B cell (primary cell): ENCODE data around the gene SHC3. TPM values are rescaled to one million over a fixed set of nuclear protein-coding genes. Genes with fewer than 3 reads are reported as not detected.

Source experiments
- ATAC-seq: fragments of 200-7000 bp; cut with Tn5 transposase; one replicate; pipeline ENCODE4 v1.10.0; 2021; ENCODE audit warnings: low read depth, mild to moderate bottlenecking, moderate number of reproducible peaks, moderate library complexity
- CTCF ChIA-PET: fragments of 350-600 bp; sonication (Branson Sonifier 250); formaldehyde crosslinking; loops from one replicate; lab custom pipeline; 2021; ENCODE audit warnings: antibody characterized with exemption, inconsistent platforms; lab: Charles Lee
- POLR2A ChIA-PET: fragments of 350-600 bp; sonication (Branson Sonifier 250); formaldehyde crosslinking; loops from one replicate; lab custom pipeline; 2021; ENCODE audit warnings: antibody characterized with exemption; lab: Charles Lee
- DNase-seq: peaks from one replicate; pipeline ENCODE4 v3.0.0; 2013
- H2AFZ ChIP-seq: 2 replicates; pipeline ENCODE4 v1.6.1; 2012; ENCODE audit warnings: mild to moderate bottlenecking, low read depth, low read length; ENCODE audit not compliant: insufficient read depth, poor library complexity, severe bottlenecking
- H3K27ac ChIP-seq, 2 donors: 1 replicate in 1 of 2; 2 replicates in 1 of 2; pipeline ENCODE4 v1.5.1; 2012 to 2013; ENCODE audit warnings: low read length in 2 of 2, mild to moderate bottlenecking in 2 of 2, moderate library complexity in 1 of 2
- H3K27me3 ChIP-seq, 4 experiments: fragments of 200-600 bp in 1 of 4; sonication (generic) in 1 of 4; replicated peaks in 1 of 4; 1 replicate in 2 of 4; 2 replicates in 2 of 4; pipeline versions ENCODE4 v1.6.1 to v1.7.0; 2013 to 2016; ENCODE audit warnings: low read length in 3 of 4, mild to moderate bottlenecking in 2 of 4, mixed read lengths in 1 of 4, moderate library complexity in 1 of 4; ENCODE audit not compliant: insufficient read depth in 4 of 4, control insufficient read depth in 3 of 4; ENCODE audit errors: control extremely low read depth in 1 of 4
- H3K36me3 ChIP-seq, 2 experiments: replicated peaks in 1 of 2; 1 replicate in 1 of 2; 2 replicates in 1 of 2; pipeline versions ENCODE4 v1.6.1 to v1.7.1; 2013; ENCODE audit warnings: low read length in 1 of 2; ENCODE audit not compliant: insufficient read depth in 2 of 2, control insufficient read depth in 1 of 2; ENCODE audit errors: control extremely low read depth in 1 of 2, extremely low read depth in 1 of 2
- H3K4me1 ChIP-seq, 2 donors: fragments of 200-600 bp in 1 of 2; sonication (generic) in 1 of 2; 1 replicate in 1 of 2; 2 replicates in 1 of 2; pipeline versions ENCODE4 v1.5.1 to v1.6.1; 2013 to 2017; ENCODE audit warnings: low read length in 2 of 2; ENCODE audit not compliant: control insufficient read depth in 2 of 2, insufficient read depth in 2 of 2
- H3K4me2 ChIP-seq: replicated peaks from 2 replicates; pipeline ENCODE3; 2012; ENCODE audit warnings: mild to moderate bottlenecking, low read depth, low read length; ENCODE audit not compliant: poor library complexity, severe bottlenecking
- H3K4me3 ChIP-seq, 5 experiments: fragments of 200-600 bp in 1 of 5; sonication (generic) in 1 of 5; 1 replicate in 3 of 5; 2 replicates in 2 of 5; pipeline versions ENCODE4 v1.5.1 to v1.7.0; 2011 to 2016; ENCODE audit warnings: low read length in 4 of 5, mild to moderate bottlenecking in 4 of 5, low read depth in 2 of 5, control low read depth in 1 of 5, moderate library complexity in 1 of 5; ENCODE audit not compliant: insufficient read depth in 1 of 5; ENCODE audit errors: control extremely low read depth in 1 of 5, extremely low read depth in 1 of 5
- H3K79me2 ChIP-seq: fragments of 200-600 bp; sonication (generic); one replicate; pipeline ENCODE4 v1.6.0; 2016; ENCODE audit warnings: low read length; ENCODE audit not compliant: control insufficient read depth, insufficient read depth
- H3K9ac ChIP-seq: fragments of 200-600 bp; sonication (generic); 2 replicates; pipeline ENCODE4 v1.6.1; 2017; ENCODE audit warnings: mild to moderate bottlenecking, low read length, moderate library complexity
- H3K9me3 ChIP-seq, 3 donors: one replicate each; pipeline versions ENCODE4 v1.6.1 to v1.7.1; 2013; ENCODE audit warnings: low read length in 2 of 3; ENCODE audit not compliant: control insufficient read depth in 2 of 3, insufficient read depth in 1 of 3; ENCODE audit errors: control extremely low read depth in 1 of 3
- H4K20me1 ChIP-seq: 2 replicates; pipeline ENCODE4 v1.6.0; 2012; ENCODE audit warnings: mild to moderate bottlenecking, low read length; ENCODE audit not compliant: insufficient read depth, control insufficient read depth, poor library complexity, severe bottlenecking
- H3K27ac Mint-ChIP-seq: one replicate; pipeline ENCODE4 v1.8.0; 2021; ENCODE audit warnings: mixed read lengths
- H3K27me3 Mint-ChIP-seq: one replicate; pipeline ENCODE4 v1.8.0; 2021; ENCODE audit warnings: mixed read lengths
- H3K4me1 Mint-ChIP-seq: one replicate; pipeline ENCODE4 v1.8.0; 2021; ENCODE audit warnings: mixed read lengths
- H3K4me3 Mint-ChIP-seq: one replicate; pipeline ENCODE4 v1.8.0; 2021; ENCODE audit warnings: mixed read lengths
- H3K9me3 Mint-ChIP-seq: one replicate; pipeline ENCODE4 v1.8.0; 2022; ENCODE audit warnings: mixed read lengths; ENCODE audit not compliant: insufficient read depth
- EZH2 ChIP-seq: IDR thresholded peaks from 2 replicates; pipeline ENCODE4 v1.6.1; 2012; ENCODE audit warnings: borderline replicate concordance, low read depth, mild to moderate bottlenecking, moderate library complexity, low read length; ENCODE audit not compliant: insufficient read depth, poor library complexity, severe bottlenecking
- WGBS: methylation state at CpG from one replicate; pipeline ENCODE4 v1.1.5; 2013; ENCODE audit warnings: missing lambda C conversion rate; ENCODE audit not compliant: insufficient coverage; 5-methylcytosine and 5-hydroxymethylcytosine counted together
- intact Hi-C: fragments of 100-400 bp; cut with micrococcal nuclease; formaldehyde crosslinking; loops from one replicate; pipeline ENCODE4 v1.10.0; 2022
- polyA plus RNA-seq: library from polyadenylated mRNA; depleted of rRNA; stranded (reverse); fragments of >200 nt; gene quantifications from 2 replicates; pipeline ENCODE4 v1.2.3, GENCODE V29; 2012
- total RNA-seq, 2 donors: library from RNA; stranded (reverse); fragments of 120-200 nt in 1 of 2; gene quantifications; 1 replicate in 1 of 2; 2 replicates in 1 of 2; pipeline versions ENCODE4 v1.2.3 to v1.2.4, GENCODE V29; 2013 to 2022
- TF ChIP-seq, protein P1 (sequence below): fragments of 200-600 bp; IDR thresholded peaks from one replicate; pipeline ENCODE4 v1.8.0; 2022; ENCODE audit warnings: antibody characterized with exemption, mild to moderate bottlenecking

SHC3 gene
- total and polyA plus RNA-seq, 2 donors (not counting 1 experiment from before 2014, with no cell fraction given), result 0.03 TPM; not detected in 1

DNA sequence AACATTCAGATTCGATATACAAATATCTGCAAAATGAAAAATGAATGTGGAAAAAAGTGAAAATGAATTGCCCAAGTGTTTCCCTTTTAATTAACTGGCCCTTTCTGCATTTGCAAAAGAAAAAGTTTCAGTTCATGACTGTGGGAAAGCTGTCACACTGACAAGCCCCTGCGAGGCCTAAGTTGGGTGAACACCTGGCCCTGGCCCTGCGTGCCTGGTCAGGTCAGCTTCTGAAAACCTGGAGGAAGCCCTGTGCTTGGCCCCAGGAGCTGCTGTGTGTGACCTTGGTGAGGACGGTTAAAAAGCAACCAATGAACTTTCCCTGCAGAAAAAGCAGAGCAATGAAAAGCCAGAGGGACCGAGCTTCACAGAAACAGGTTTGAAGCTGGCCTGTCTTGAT lies 41.0 kb upstream of the SHC3 start:
- Histone ChIP-seq H3K36me3 (no peaks in the 10 kb centered on the region), H3K4me3 (no peak overlapping the region), H3K4me2 (no peak overlapping the region), H3K9ac (no peak overlapping the region), H3K4me1 (no peaks in the 10 kb centered on the region), H3K27me3 (peaks cover 0 to 7% (median 1%) of the 10 kb centered on the region in 4 experiments), H3K79me2 (no peaks in the 10 kb centered on the region), H4K20me1 (no peaks in the 10 kb centered on the region), H3K9me3 (no peaks in the 10 kb centered on the region), H2AFZ (no peak overlapping the region), H3K27ac (no peak overlapping the region)
- Mint-ChIP-seq H3K27ac (no peak overlapping the region), H3K27me3 (peaks cover 13% of the 10 kb centered on the region), H3K9me3 (no peaks in the 10 kb centered on the region), H3K4me3 (no peak overlapping the region), H3K4me1 (no peaks in the 10 kb centered on the region)
- ChIA-PET CTCF (no interaction called here), POLR2A (no interaction called here)
- ATAC-seq, result no peak
- TF ChIP-seq EZH2, result no peak
- TF ChIP-seq, protein P1, sequence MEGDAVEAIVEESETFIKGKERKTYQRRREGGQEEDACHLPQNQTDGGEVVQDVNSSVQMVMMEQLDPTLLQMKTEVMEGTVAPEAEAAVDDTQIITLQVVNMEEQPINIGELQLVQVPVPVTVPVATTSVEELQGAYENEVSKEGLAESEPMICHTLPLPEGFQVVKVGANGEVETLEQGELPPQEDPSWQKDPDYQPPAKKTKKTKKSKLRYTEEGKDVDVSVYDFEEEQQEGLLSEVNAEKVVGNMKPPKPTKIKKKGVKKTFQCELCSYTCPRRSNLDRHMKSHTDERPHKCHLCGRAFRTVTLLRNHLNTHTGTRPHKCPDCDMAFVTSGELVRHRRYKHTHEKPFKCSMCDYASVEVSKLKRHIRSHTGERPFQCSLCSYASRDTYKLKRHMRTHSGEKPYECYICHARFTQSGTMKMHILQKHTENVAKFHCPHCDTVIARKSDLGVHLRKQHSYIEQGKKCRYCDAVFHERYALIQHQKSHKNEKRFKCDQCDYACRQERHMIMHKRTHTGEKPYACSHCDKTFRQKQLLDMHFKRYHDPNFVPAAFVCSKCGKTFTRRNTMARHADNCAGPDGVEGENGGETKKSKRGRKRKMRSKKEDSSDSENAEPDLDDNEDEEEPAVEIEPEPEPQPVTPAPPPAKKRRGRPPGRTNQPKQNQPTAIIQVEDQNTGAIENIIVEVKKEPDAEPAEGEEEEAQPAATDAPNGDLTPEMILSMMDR, result no peak
- no peak for DNase-seq
- WGBS, result 81% methylated on average over 3 of the region's 5 CpGs
- intact Hi-C loops, result no loop called here

DNA sequence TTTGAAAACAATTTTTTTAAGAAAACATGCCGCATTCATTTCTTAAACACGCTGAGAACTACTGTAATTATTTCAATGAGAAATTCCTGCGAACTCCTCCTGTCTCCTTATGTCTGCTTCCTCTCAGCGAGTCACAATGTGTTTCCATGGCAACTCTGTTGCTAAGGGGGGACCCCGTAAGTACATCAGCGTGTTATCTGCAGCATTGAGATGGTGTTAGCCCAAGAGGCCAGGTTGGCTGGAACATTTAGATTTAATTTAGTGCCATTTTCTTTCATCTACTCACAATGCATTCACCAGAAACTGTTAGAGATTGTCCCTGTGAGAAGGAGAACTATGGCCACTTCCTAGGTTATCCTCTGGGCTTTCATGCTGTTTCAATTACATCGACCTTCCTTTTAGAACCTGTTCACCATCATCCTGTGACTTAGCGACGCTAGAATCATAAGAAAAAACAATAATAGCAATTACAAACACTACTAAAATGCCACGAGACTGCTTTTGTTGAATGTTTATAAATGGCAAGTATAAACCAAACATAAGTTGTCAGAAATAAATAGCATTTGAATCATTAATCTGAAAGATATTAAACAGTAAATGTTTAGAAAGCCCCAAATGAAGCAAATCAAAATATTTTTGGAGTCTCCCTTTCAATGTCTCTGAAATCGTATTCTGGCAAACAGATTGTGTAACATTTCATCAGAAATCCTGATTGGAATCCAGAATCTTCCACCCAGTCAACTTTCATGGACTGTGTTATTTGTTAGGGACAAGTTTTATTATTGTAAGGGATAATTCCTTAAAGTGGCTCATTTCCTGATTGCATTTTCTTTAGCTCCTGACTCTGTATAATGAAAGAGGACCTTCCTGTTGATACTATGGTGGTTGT lies 39.7 kb upstream of the SHC3 start:
- ChIA-PET CTCF (no interaction called here), POLR2A (no interaction called here)
- Mint-ChIP-seq H3K4me3 (no peak overlapping the region), H3K27ac (no peak overlapping the region), H3K4me1 (no peaks in the 10 kb centered on the region), H3K27me3 (peaks cover 16% of the 10 kb centered on the region), H3K9me3 (no peaks in the 10 kb centered on the region)
- no peaks in the 10 kb centered on the region for H3K79me2 ChIP-seq
- WGBS, result 64% methylated on average over 5 of the region's 11 CpGs
- H3K4me2 ChIP-seq, result no peak overlapping the region
- H4K20me1 ChIP-seq, result no peaks in the 10 kb centered on the region
- intact Hi-C loops, result no loop called here
- no peaks in the 10 kb centered on the region for H3K36me3 ChIP-seq
- TF ChIP-seq, protein P1, result no peak
- no peak for TF ChIP-seq EZH2
- DNase-seq, result no peak
- no peak overlapping the region for H3K9ac ChIP-seq
- H3K4me3 ChIP-seq, result no peak overlapping the region
- no peak overlapping the region for H2AFZ ChIP-seq
- no peak overlapping the region for H3K27ac ChIP-seq
- no peaks in the 10 kb centered on the region for H3K27me3 ChIP-seq
- no peaks in the 10 kb centered on the region for H3K9me3 ChIP-seq
- no peaks in the 10 kb centered on the region for H3K4me1 ChIP-seq
- no peak for ATAC-seq
